ENCODE measurements around the gene TMED3.
"Not testable (repeated sequence)": the region's sequence is repeated elsewhere in the genome, so short reads cannot be mapped to it uniquely, and the experiment has no call there.

TMED3 gene

DNA sequence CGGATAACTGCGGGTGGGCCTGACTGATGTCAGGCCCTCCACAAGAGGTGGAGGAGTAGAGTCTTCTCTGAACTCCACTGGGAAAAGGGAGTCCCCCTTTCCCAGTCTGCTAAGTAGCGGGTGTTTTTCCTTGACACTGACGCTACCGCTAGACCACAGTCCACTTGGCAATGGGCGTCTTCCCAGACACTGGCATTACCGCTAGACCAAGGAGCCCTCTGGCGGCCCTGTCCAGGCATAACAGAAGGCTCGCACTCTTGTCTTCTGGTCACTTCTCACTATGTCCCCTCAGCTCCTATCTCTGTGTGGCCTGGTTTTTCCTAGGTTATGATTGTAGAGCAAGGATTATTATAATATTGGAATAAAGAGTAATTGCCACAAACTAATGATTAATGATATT is 9.1 kb downstream of the TMED3 start:
- DNase-seq: not testable (repeated sequence)

GRCh38 chr15:79321876-79322275 is 11.0 kb downstream of the TMED3 start:
- DNase-seq: no peak

- no peak for DNase-seq
Observed at GRCh38 chr15:79322306-79322705, 11.4 kb downstream of the TMED3 start.

DNA sequence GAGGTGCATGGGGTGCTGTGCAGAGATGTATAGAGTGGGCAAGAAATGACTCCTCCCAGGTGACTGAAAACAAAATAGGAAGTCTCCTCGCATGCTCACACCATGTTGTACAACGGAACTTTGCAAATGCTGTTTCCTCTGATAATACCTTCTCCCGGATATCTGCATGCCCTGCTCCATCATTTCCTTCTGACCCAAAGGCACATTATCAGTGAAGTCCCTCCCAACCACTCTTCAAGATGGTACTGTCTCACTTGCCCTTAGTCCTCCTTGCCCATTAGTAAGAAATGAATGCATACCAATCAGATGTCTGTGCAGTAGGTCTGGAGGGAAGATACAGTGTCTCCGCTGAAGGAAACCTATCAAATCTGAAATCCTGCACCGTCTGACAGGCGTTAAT is 12.0 kb downstream of the TMED3 start:
- DNase-seq: no peak

- DNase-seq: no peak
Observed at GRCh38 chr15:79329171-79329611, 18.3 kb downstream of the TMED3 start.

DNA sequence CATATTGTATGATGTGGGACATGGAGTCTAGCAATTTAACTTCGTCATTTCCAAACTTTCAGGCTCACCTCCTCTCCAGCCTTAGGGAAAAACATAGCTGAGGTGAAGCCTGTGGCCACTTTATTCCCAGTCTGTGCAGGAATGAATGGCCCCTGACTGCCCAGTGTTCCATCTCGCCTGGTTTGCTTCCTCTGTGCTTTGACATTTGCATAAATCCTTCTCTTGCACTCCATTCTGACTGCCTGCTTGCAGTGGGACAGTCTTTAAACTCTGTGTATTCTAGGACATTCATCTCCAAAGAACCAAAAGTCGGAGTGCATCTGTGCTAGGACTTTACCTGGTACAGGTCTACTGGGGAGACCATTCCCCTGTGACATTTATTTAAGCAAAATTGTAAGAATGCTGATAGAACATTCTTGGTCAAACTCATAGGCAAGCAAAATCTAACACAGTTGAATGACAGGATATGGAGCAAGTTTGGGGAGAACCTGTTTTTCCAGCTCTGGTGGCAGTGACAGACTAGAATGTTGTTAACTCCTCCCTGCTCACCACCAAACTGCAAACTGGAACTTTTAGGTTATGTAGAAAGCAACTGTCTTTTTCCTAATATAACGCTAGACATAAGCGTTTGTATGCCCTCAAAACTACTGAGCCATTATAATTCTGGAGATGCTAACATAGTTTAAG is 22.1 kb downstream of the TMED3 start:
- DNase-seq: no peak

DNA sequence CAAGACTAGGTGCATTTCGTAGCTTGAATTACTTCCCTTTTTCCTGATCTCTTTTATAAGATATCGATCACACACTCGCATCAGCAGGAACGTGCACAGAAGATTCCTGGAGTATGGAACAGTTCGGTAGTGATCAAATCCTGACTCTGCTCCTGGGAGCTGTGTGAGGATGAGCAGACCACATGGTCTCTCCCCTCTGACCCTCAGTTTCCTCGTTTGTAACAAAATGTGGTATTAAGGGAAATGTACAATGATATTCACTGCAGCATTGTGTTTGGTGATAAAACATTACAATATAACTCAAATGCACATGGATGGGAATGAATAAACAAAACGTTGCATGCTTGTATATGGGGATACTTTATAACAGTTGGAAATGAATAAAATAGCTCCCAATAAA is 26.7 kb downstream of the TMED3 start:
- no peak for DNase-seq

- peak; percentile 76 for DNase-seq
Observed at GRCh38 chr15:79339588-79340314, 28.8 kb downstream of the TMED3 start.

GRCh38 chr15:79340315-79340602 is 29.3 kb downstream of the TMED3 start:
- DNase-seq: no peak

GRCh38 chr15:79341396-79341795 is 30.5 kb downstream of the TMED3 start:
- no peak for DNase-seq

GRCh38 chr15:79349525-79349924 is 38.6 kb downstream of the TMED3 start:
- DNase-seq: no peak

GRCh38 chr15:79352206-79352605 is 41.3 kb downstream of the TMED3 start:
- DNase-seq: no peak

DNA sequence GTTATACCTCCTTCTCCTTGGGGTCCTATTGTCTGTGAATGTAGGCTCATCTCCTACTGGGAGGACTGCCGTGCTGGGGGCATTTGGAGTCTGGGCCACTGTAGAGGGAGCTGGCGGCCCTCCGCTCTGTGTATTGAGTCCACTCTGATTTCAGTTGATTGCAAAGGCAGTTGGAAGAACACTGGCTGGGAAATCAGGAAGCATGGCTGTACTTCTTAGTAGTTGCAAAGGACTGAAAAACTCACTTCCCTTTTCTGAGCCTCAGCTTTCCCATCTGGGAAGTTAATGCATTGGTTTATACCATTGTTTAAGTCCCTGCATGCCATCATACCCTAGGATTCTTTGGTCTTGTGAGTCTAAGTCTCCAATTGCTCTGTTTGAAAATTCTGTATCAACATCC is 46.7 kb downstream of the TMED3 start:
- no peak for DNase-seq

- no peak for DNase-seq
Observed at GRCh38 chr15:79358069-79358468, 47.2 kb downstream of the TMED3 start.

GRCh38 chr15:79364571-79365240 is 53.8 kb downstream of the TMED3 start:
- no peak for DNase-seq

- peak; percentile 7 for DNase-seq
Observed at GRCh38 chr15:79365765-79366164, 54.9 kb downstream of the TMED3 start.

DNA sequence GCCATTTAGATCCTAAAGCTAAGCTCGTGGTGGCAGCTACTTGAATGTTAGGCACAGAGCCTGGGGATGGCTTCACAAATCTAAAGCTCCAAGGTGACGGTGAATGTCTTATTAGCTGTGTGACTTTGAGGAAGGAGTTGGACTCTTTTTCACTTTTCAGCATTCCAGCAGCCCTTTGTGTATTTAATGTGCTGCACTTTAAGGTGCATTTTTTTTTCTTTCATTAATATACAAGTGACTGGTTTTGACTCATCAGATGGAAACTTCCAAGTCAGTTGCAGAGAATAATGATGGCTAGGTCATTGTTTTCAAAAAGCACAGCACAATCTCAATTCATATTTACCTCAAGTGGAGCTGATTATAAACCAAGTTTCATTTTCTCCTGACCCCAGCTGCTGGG is 55.8 kb downstream of the TMED3 start:
- no peak for DNase-seq

DNA sequence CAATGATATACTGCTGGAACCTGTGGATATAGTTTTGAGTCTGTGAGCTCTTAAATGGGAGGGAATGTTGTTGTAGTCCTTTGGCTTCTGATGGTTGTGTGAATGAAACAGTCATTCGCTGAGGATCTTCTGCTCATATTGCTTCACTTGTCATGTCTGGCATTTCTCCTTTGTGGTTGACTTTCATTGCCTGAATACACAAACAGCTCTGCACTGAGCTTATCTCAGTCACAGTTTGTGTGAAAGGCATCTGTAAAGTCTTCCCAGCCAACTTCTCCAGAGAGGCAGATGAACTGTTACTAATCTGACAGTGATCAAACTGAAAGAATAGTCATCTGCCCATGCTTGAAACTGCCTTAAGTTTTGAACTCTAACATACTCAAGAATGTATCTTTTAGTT is 59.8 kb downstream of the TMED3 start:
- DNase-seq: peak; percentile 87

GRCh38 chr15:79371591-79371990 is 60.7 kb downstream of the TMED3 start:
- DNase-seq: peak; percentile 59

DNA sequence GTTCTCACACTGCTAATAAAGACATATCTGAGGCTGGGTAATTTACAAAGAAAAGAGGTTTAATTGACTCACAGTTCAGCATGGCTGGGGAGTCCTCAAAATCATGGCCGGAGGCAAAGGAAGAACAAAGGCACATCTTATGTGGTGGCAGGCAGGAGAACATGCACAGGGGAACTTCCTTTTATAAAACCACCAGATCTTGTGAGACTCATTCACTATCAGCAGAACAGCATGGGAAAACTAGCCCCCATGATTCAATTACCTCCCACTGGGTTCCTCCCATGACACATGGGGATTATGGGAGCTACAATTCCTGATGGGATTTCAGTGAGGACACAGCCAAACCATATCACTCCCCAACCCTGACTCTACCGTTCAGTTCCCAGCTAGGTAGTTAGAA is 61.5 kb downstream of the TMED3 start:
- DNase-seq: peak; percentile 42

Data from OCI-M1 (cell line).